GM12878 (cell line): ENCODE measurements around the gene PIK3R3. TPM values are rescaled to one million over a fixed set of nuclear protein-coding genes. Genes with fewer than 3 reads are reported as not detected.

ENCODE experiments used
- BHLHE40 ChIP-seq, 2 experiments: fragments of 450-650 bp in 1 of 2; IDR thresholded peaks; 2 replicates each; pipeline ENCODE4 v1.6.1; 2011 to 2017; ENCODE audit warnings: low read depth in 2 of 2, borderline replicate concordance in 1 of 2, improper control_type of control experiment in 1 of 2, low read length in 1 of 2, mild to moderate bottlenecking in 1 of 2
- CEBPZ ChIP-seq: fragments of 150-350 bp; IDR thresholded peaks from 2 replicates; pipeline ENCODE4 v1.6.1; 2016; ENCODE audit warnings: low read depth, low read length
- CUX1 ChIP-seq: IDR thresholded peaks from 2 replicates; pipeline ENCODE4 v1.6.1; 2012; ENCODE audit warnings: improper control_type of control experiment, low read depth, low read length; ENCODE audit not compliant: insufficient replicate concordance
- IRF4 ChIP-seq: IDR thresholded peaks from 2 replicates; pipeline ENCODE4 v1.6.1; 2011; ENCODE audit warnings: low read depth, low read length
- NFYB ChIP-seq: IDR thresholded peaks from 2 replicates; pipeline ENCODE4 v1.6.1; 2011; ENCODE audit warnings: low read depth, mild to moderate bottlenecking, low read length, improper control_type of control experiment, moderate library complexity; ENCODE audit not compliant: insufficient read depth
- POLR2AphosphoS2 ChIP-seq: IDR thresholded peaks from 2 replicates; pipeline ENCODE4 v1.6.1; 2011; ENCODE audit warnings: low read depth, mild to moderate bottlenecking, low read length, improper control_type of control experiment, moderate library complexity
- POLR2AphosphoS5 ChIP-seq: IDR thresholded peaks from 2 replicates; pipeline ENCODE4 v1.6.1; 2011; ENCODE audit warnings: mild to moderate bottlenecking, low read length, inconsistent platforms
- RBBP5 ChIP-seq: fragments of 200-600 bp; sonication (generic); conservative IDR thresholded peaks from 2 replicates; pipeline ENCODE4 v1.6.1; 2016
- RELA ChIP-seq: fragments of 450-650 bp; IDR thresholded peaks from 2 replicates; pipeline ENCODE4 v1.8.0; 2014; ENCODE audit warnings: borderline replicate concordance; ENCODE audit not compliant: partially characterized antibody
- RFX5 ChIP-seq: IDR thresholded peaks from 2 replicates; pipeline ENCODE4 v1.6.1; 2011; ENCODE audit warnings: low read depth, low read length, improper control_type of control experiment
- ZBTB11 ChIP-seq: fragments of 450-650 bp; formaldehyde crosslinking; IDR thresholded peaks from 2 replicates; pipeline ENCODE4 v1.5.0; 2022; ENCODE audit warnings: mild to moderate bottlenecking, missing genetic modification characterization
- ZNF592 ChIP-seq: fragments of 450-650 bp; IDR thresholded peaks from 2 replicates; pipeline ENCODE4 v1.6.1; 2017; ENCODE audit warnings: mild to moderate bottlenecking, moderate library complexity
- polyA plus RNA-seq, 11 experiments: library from polyadenylated mRNA; depleted of rRNA in 4 of 11; unstranded in 6 of 11; stranded (reverse) in 5 of 11; fragments of >200 nt; fragmentation: Nextera tagmentation in 4 of 11; fragmentation: Illumina TruSeq in 1 of 11; extraction: Ambion mirVana in 4 of 11; extraction: Trizol in 1 of 11; gene quantifications; 1 replicate in 1 of 11; 2 replicates in 10 of 11; pipeline versions ENCODE4 v1.2.1 to v1.2.3, GENCODE V29; 2011 to 2016; ENCODE audit warnings: inconsistent platforms in 2 of 11, missing spikeins in 2 of 11, low read depth in 1 of 11
- total RNA-seq, 4 experiments: library from RNA; depleted of rRNA in 3 of 4; stranded (reverse); fragments of >200 nt in 3 of 4; fragmentation: Illumina TruSeq in 1 of 4; extraction: Trizol in 1 of 4; gene quantifications; 2 replicates each; pipeline versions ENCODE4 v1.2.1 to v1.2.3, GENCODE V29; 2013 to 2021

PIK3R3 gene
- total and polyA plus RNA-seq, 10 of the 15 experiments (the other 5 are each of a cell fraction or from before 2014, with no cell fraction given) = 4.8 to 27.0 (median 19.8) TPM

- TF ChIP-seq ZNF592 (no peak), ZBTB11 (CRISPR knock-in tag) (no peak), NFYB (no peak), RELA (peak; percentile 89), IRF4 (peak; percentile 60; the same call in 1 of the 2 replicates), RBBP5 (peak; percentile 91; the same call in 1 of the 2 replicates), POLR2AphosphoS2 (peak; percentile 64; the same call in 1 of the 2 replicates), POLR2AphosphoS5 (peak; percentile 99), BHLHE40 (IDR thresholded peaks at IDR 0.05; ENCODE audit: borderline replicate concordance in 1 of 2, low read depth in 2 of 2, low read length in 1 of 2) (peak; percentile 98 to 99), CUX1 (no peak), RFX5 (peak; percentile 96), CEBPZ (no peak)
Observed at GRCh38 chr1:46132529-46133180, at the start of gene PIK3R3 (continued).
